SK-N-MC (cell line): ENCODE results near the gene HCFC1.

Experiments used
- EZH2 ChIP-seq: fragments of 200-600 bp; sonication (generic); IDR thresholded peaks from one replicate; pipeline ENCODE4 v1.6.1; 2017; ENCODE audit warnings: antibody characterized with exemption
- POLR2AphosphoS5 ChIP-seq: IDR thresholded peaks from 2 replicates; pipeline ENCODE4 v1.6.1; 2012; ENCODE audit warnings: mild to moderate bottlenecking, low read depth, low read length, borderline replicate concordance

DNA sequence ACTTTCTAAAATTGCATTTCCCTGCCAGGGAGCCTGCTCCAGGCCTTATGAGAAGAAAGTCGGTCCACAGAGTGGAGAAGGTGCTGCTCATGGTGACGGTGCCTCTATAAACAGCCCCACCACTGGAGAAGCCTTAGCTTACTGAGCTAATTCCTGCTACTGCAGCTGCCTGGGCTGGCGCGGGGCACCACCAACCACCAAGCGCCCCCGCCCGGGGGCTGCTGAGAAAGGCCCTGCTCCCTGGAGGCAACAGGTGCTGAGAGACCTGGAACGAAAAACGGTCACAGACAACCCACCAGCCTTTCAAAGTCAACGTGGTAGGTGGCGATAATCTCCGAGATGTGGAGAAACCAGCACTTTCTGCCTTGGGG, 2.9 kb downstream of the HCFC1 start:
- TF ChIP-seq EZH2 (no peak), POLR2AphosphoS5 (no peak)
